ENCODE data around the gene ZCWPW2. TPM values are rescaled to one million over a fixed set of nuclear protein-coding genes. Genes with fewer than 3 reads are reported as not detected.

The ZCWPW2 gene
- polyA plus RNA-seq, 2 of the 4 experiments (the other 2 are of a cell fraction), result 0.06 to 0.34 TPM

DNA sequence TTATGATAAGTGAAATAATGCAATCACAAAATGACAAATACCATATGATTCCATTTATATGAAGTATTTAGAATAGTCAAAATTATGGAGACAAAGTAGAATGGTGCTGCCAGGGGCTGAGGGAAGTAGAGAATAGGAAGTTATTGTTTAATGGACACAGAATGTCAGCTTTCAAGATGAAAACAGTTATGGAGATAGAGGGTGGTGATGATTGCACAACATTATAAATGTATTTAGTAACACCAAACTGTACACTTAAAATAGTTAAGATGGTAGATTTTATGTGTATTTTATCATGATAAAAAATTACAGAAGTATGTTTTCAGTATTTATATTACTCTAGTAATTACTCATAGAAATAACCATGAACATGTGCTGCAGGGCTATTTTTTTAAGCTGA is 100.9 kb downstream of the ZCWPW2 start:
- Histone ChIP-seq H3K4me1 (no peaks in the 10 kb centered on the region), H3K4me3 (no peak overlapping the region), H3K9me3 (no peaks in the 10 kb centered on the region), H3K4me2 (no peak overlapping the region), H3K27ac (no peak overlapping the region)
- TF ChIP-seq, protein P1, sequence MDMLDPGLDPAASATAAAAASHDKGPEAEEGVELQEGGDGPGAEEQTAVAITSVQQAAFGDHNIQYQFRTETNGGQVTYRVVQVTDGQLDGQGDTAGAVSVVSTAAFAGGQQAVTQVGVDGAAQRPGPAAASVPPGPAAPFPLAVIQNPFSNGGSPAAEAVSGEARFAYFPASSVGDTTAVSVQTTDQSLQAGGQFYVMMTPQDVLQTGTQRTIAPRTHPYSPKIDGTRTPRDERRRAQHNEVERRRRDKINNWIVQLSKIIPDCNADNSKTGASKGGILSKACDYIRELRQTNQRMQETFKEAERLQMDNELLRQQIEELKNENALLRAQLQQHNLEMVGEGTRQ (IDR thresholded peaks at IDR 0.05), result no peak
- TF ChIP-seq CBX2 (IDR thresholded peaks at IDR 0.05; ENCODE audit: borderline replicate concordance, low read depth), result no peak
- TF ChIP-seq TP53 (CRISPR knock-in tag; IDR thresholded peaks at IDR 0.05), result no peak
- no peak for TF ChIP-seq NR3C1 (IDR thresholded peaks at IDR 0.05)
- ATAC-seq, result no peak
- POLR2A ChIA-PET, result no interaction called here
- no peak for DNase-seq (ENCODE audit: low read depth in 1 of 2, low spot score in 1 of 2)
- no peak for FAIRE-seq
- CTCF ChIA-PET, result no interaction called here

DNA sequence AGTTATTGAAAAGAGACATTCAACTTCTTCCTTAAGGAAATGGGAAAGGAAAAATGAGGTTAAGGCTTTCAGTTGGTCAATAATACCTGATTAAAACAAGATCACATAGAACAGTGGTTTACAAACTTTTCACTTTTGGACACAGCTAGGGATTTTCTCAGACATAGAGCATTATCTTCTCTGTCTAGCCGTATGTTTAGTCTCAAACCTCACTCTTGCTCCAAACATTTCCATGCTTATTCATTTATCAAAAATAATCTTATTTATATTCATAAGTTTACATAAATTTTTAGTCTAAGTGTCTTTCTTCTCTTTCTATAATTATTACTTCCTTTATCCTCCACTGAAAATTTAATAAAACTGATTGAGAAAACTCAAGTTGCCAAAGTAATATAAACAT is 114.3 kb downstream of the ZCWPW2 start:
- no peaks in the 10 kb centered on the region for H3K9me3 ChIP-seq

DNA sequence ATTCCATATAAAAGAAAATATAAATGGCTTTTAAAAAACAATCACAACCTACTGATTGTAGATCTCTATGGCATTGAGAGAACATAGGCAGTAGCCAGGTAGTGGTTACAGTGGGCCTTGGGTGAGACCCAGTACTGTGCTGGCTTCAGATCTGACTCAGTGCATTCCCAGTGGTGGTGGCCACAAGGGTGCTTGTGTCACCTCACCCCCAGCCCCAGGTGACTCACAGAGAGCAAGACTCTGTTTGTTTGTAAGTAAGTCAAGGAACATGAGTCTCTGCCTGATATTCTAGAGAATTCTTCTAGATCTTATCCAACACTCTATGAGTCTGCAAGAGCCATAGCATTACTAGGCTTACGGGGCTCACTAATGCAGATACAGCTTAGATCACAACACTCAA is 118.9 kb downstream of the ZCWPW2 start:
- ChIA-PET POLR2A (no interaction called here), CTCF (no interaction called here)
- WGBS (ENCODE audit: missing lambda C conversion rate), result 14% methylated on average over 1 of the region's 1 CpG
- H3K4me2 ChIP-seq, result no peak overlapping the region
- no peaks in the 10 kb centered on the region for H3K4me1 ChIP-seq
- no peak overlapping the region for H3K27ac ChIP-seq
- no peaks in the 10 kb centered on the region for H3K9me3 ChIP-seq
- no peak for TF ChIP-seq FOXS1 (CRISPR knock-in tag; IDR thresholded peaks at IDR 0.05)
- TF ChIP-seq, protein P2, sequence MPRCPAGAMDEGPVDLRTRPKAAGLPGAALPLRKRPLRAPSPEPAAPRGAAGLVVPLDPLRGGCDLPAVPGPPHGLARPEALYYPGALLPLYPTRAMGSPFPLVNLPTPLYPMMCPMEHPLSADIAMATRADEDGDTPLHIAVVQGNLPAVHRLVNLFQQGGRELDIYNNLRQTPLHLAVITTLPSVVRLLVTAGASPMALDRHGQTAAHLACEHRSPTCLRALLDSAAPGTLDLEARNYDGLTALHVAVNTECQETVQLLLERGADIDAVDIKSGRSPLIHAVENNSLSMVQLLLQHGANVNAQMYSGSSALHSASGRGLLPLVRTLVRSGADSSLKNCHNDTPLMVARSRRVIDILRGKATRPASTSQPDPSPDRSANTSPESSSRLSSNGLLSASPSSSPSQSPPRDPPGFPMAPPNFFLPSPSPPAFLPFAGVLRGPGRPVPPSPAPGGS (IDR thresholded peaks at IDR 0.05), result no peak
- TF ChIP-seq, protein P3, sequence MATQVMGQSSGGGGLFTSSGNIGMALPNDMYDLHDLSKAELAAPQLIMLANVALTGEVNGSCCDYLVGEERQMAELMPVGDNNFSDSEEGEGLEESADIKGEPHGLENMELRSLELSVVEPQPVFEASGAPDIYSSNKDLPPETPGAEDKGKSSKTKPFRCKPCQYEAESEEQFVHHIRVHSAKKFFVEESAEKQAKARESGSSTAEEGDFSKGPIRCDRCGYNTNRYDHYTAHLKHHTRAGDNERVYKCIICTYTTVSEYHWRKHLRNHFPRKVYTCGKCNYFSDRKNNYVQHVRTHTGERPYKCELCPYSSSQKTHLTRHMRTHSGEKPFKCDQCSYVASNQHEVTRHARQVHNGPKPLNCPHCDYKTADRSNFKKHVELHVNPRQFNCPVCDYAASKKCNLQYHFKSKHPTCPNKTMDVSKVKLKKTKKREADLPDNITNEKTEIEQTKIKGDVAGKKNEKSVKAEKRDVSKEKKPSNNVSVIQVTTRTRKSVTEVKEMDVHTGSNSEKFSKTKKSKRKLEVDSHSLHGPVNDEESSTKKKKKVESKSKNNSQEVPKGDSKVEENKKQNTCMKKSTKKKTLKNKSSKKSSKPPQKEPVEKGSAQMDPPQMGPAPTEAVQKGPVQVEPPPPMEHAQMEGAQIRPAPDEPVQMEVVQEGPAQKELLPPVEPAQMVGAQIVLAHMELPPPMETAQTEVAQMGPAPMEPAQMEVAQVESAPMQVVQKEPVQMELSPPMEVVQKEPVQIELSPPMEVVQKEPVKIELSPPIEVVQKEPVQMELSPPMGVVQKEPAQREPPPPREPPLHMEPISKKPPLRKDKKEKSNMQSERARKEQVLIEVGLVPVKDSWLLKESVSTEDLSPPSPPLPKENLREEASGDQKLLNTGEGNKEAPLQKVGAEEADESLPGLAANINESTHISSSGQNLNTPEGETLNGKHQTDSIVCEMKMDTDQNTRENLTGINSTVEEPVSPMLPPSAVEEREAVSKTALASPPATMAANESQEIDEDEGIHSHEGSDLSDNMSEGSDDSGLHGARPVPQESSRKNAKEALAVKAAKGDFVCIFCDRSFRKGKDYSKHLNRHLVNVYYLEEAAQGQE (IDR thresholded peaks at IDR 0.05), result no peak
- no peak for TF ChIP-seq HOXA7 (CRISPR knock-in tag; IDR thresholded peaks at IDR 0.05)
- TF ChIP-seq, protein P1 (IDR thresholded peaks at IDR 0.05), result no peak
- no peak for TF ChIP-seq RFX5 (IDR thresholded peaks at IDR 0.05)
- no peak for TF ChIP-seq SREBF2 (IDR thresholded peaks at IDR 0.05)
- ATAC-seq (no peak), DNase-seq (ENCODE audit: low read depth in 1 of 2, low spot score in 1 of 2) (no peak), FAIRE-seq (no peak)
- no peak overlapping the region for H3K4me3 ChIP-seq

More for the DNA sequence above, 114.3 kb downstream of the ZCWPW2 start:
- H3K4me3 ChIP-seq, result no peak overlapping the region
- WGBS (ENCODE audit: missing lambda C conversion rate), result 16% methylated on average over 1 of the region's 1 CpG
- no peak for DNase-seq (ENCODE audit: low read depth in 1 of 2, low spot score in 1 of 2)
- H3K27ac ChIP-seq, result no peak overlapping the region
- POLR2A ChIA-PET, result no interaction called here
- H3K4me2 ChIP-seq, result no peak overlapping the region
- CTCF ChIA-PET, result no interaction called here
- FAIRE-seq, result no peak
- H3K4me1 ChIP-seq, result no peaks in the 10 kb centered on the region
- TF ChIP-seq GATA3 (IDR thresholded peaks at IDR 0.05; ENCODE audit: borderline replicate concordance) (no peak), RNF2 (IDR thresholded peaks at IDR 0.05; ENCODE audit: borderline replicate concordance, low read depth) (no peak), NR3C1 (IDR thresholded peaks at IDR 0.05) (no peak), JUN (IDR thresholded peaks at IDR 0.05) (no peak), RARB (CRISPR knock-in tag; IDR thresholded peaks at IDR 0.05) (no peak), ESRRA (IDR thresholded peaks at IDR 0.05; ENCODE audit: borderline replicate concordance, low read length) (no peak), CBX2 (IDR thresholded peaks at IDR 0.05; ENCODE audit: borderline replicate concordance, low read depth) (no peak), CHD4 (IDR thresholded peaks at IDR 0.05; ENCODE audit: borderline replicate concordance) (no peak), MYC (IDR thresholded peaks at IDR 0.05; ENCODE audit: borderline replicate concordance, low read length) (no peak), KDM1A (IDR thresholded peaks at IDR 0.05; ENCODE audit: low read depth) (no peak), BHLHE40 (IDR thresholded peaks at IDR 0.05; ENCODE audit: low read depth, low read length) (no peak), RAD21 (conservative IDR thresholded peaks at IDR 0.05 in 1 of 2, IDR thresholded peaks at IDR 0.05 in 1 of 2) (no peak), HEYL (CRISPR knock-in tag; IDR thresholded peaks at IDR 0.05) (no peak), HDAC2 (IDR thresholded peaks at IDR 0.05) (no peak), KDM5A (IDR thresholded peaks at IDR 0.05) (no peak)
- TF ChIP-seq, protein P2 (IDR thresholded peaks at IDR 0.05), result no peak
- TF ChIP-seq, protein P4, sequence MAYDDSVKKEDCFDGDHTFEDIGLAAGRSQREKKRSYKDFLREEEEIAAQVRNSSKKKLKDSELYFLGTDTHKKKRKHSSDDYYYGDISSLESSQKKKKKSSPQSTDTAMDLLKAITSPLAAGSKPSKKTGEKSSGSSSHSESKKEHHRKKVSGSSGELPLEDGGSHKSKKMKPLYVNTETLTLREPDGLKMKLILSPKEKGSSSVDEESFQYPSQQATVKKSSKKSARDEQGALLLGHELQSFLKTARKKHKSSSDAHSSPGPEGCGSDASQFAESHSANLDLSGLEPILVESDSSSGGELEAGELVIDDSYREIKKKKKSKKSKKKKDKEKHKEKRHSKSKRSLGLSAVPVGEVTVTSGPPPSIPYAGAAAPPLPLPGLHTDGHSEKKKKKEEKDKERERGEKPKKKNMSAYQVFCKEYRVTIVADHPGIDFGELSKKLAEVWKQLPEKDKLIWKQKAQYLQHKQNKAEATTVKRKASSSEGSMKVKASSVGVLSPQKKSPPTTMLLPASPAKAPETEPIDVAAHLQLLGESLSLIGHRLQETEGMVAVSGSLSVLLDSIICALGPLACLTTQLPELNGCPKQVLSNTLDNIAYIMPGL (CRISPR knock-in tag; IDR thresholded peaks at IDR 0.05; ENCODE audit: borderline replicate concordance), result no peak
- ATAC-seq, result no peak

Data from A549 (cell line).